ENCODE measurements around the gene BABAM2.
"Not testable (repeated sequence)": the region's sequence is repeated elsewhere in the genome, so short reads cannot be mapped to it uniquely, and the experiment has no call there.

DNA sequence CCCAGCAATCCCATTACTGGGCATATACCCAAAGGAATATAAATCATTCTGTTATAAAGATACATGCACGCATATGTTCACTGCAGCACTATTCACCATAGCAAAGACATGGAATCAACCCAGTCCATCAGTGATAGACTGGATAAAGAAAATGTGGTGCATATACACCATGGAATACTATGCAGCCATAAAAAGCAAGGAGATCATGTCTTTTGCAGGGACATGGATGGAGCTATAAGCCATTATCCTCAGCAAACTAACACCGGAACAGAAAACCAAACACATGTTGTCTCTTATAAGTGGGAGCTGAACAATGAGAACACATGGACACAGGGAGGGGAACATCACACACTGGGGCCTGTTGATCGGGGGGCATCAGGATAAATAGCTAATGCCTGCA lies 441.3 kb downstream of the BABAM2 start:
- TF ChIP-seq, protein P1, sequence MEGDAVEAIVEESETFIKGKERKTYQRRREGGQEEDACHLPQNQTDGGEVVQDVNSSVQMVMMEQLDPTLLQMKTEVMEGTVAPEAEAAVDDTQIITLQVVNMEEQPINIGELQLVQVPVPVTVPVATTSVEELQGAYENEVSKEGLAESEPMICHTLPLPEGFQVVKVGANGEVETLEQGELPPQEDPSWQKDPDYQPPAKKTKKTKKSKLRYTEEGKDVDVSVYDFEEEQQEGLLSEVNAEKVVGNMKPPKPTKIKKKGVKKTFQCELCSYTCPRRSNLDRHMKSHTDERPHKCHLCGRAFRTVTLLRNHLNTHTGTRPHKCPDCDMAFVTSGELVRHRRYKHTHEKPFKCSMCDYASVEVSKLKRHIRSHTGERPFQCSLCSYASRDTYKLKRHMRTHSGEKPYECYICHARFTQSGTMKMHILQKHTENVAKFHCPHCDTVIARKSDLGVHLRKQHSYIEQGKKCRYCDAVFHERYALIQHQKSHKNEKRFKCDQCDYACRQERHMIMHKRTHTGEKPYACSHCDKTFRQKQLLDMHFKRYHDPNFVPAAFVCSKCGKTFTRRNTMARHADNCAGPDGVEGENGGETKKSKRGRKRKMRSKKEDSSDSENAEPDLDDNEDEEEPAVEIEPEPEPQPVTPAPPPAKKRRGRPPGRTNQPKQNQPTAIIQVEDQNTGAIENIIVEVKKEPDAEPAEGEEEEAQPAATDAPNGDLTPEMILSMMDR (IDR thresholded peaks at IDR 0.05 in 4 of 5, conservative IDR thresholded peaks at IDR 0.05 in 1 of 5): not testable (repeated sequence)
- not testable (repeated sequence) for TF ChIP-seq POLR2A (IDR thresholded peaks at IDR 0.05)

Data from gastrocnemius medialis (tissue), 4 donors.